GM12878 (cell line): ENCODE data around the gene CCDC182. TPM values are rescaled to one million over a fixed set of nuclear protein-coding genes. Genes with fewer than 3 reads are reported as not detected.

ENCODE experiments used
- ATAC-seq: fragments of 200-7000 bp; cut with Tn5 transposase; 3 replicates; pipeline ENCODE4 v1.9.1; 2020; ENCODE audit warnings: mild to moderate bottlenecking, moderate library complexity
- BruUV-seq: library from RNA; stranded (reverse); fragments of 400-500 nt; replicated peaks from 2 replicates; lab custom pipeline; 2021; lab: Mats Ljungman, UMichigan
- CTCF ChIA-PET: fragments of 300-600 bp; sonication (Branson Sonifier 250); formaldehyde crosslinking; extraction: SDS; loops from one replicate; lab custom pipeline; 2021; ENCODE audit warnings: inconsistent platforms; lab: Yijun Ruan, JAX
- POLR2A ChIA-PET: fragments of 350-600 bp; formaldehyde crosslinking; extraction: SDS; loops from one replicate; lab custom pipeline; 2021; ENCODE audit warnings: inconsistent platforms; lab: Charles Lee
- RAD21 ChIA-PET: fragments of 300-600 bp; sonication (Branson Sonifier 250); formaldehyde crosslinking; loops from one replicate; lab custom pipeline; 2023; ENCODE audit warnings: antibody characterized with exemption; ENCODE audit not compliant: unreplicated experiment; lab: Charles Lee
- SMC1A ChIA-PET: fragments of 300-600 bp; sonication (Branson Sonifier 250); formaldehyde crosslinking; loops from one replicate; lab custom pipeline; 2023; ENCODE audit not compliant: unreplicated experiment, uncharacterized antibody; lab: Charles Lee
- DNase-seq: peaks from one replicate; pipeline ENCODE4 v3.0.0-alpha.2; 2011; ENCODE audit warnings: low read depth, low spot score
- FAIRE-seq: peaks from 3 replicates; lab custom pipeline; 2011; peaks lifted over from hg19 to GRCh38; lab: Jason Lieb, UNC
- H2AFZ ChIP-seq: 2 replicates; pipeline ENCODE4 v1.6.0; 2011; ENCODE audit warnings: low read depth, low read length, control low read depth; ENCODE audit not compliant: control insufficient read depth
- H3K27ac ChIP-seq: 2 replicates; pipeline ENCODE4 v1.5.1; 2011; ENCODE audit warnings: control low read depth; ENCODE audit not compliant: control insufficient read depth, insufficient read depth
- H3K27me3 ChIP-seq, 2 experiments: replicated peaks in 1 of 2; 2 replicates each; pipeline versions ENCODE4 v1.6.0 to v1.6.1; 2011; ENCODE audit warnings: low read length in 1 of 2; ENCODE audit not compliant: control insufficient read depth in 2 of 2, insufficient read depth in 2 of 2
- H3K36me3 ChIP-seq, 2 experiments: 2 replicates each; pipeline ENCODE4 v1.5.1; 2011; ENCODE audit warnings: low read length in 1 of 2; ENCODE audit not compliant: control insufficient read depth in 2 of 2, insufficient read depth in 2 of 2
- H3K4me1 ChIP-seq: 2 replicates; pipeline ENCODE4 v1.6.1; 2011; ENCODE audit warnings: mild to moderate bottlenecking, low read length, moderate library complexity, mixed read lengths; ENCODE audit not compliant: control insufficient read depth, insufficient read depth
- H3K4me2 ChIP-seq: 2 replicates; pipeline ENCODE4 v1.6.0; 2011; ENCODE audit warnings: control low read depth; ENCODE audit not compliant: control insufficient read depth, insufficient read depth
- H3K4me3 ChIP-seq: fragments of 200-600 bp; sonication (generic); 2 replicates; pipeline ENCODE4 v1.5.1; 2016
- H3K79me2 ChIP-seq: 2 replicates; pipeline ENCODE4 v1.6.0; 2011; ENCODE audit warnings: low read length; ENCODE audit not compliant: control insufficient read depth, insufficient read depth
- H3K9ac ChIP-seq: 2 replicates; pipeline ENCODE4 v1.8.0; 2011; ENCODE audit warnings: low read length, control low read depth, mixed read lengths; ENCODE audit not compliant: control insufficient read depth, insufficient read depth
- H3K9me3 ChIP-seq: replicated peaks from 3 replicates; pipeline ENCODE4 v1.5.1; 2011; ENCODE audit warnings: mild to moderate bottlenecking, low read length; ENCODE audit not compliant: control insufficient read depth, insufficient read depth
- H4K20me1 ChIP-seq: 2 replicates; pipeline ENCODE4 v1.6.0; 2011; ENCODE audit not compliant: control insufficient read depth, insufficient read depth
- CEBPB ChIP-seq, 2 experiments: fragments of 150-350 bp in 1 of 2; IDR thresholded peaks; 2 replicates each; pipeline ENCODE4 v1.6.1; 2012 to 2014; ENCODE audit warnings: low read depth in 2 of 2, low read length in 2 of 2, borderline replicate concordance in 1 of 2, inconsistent platforms in 1 of 2
- CUX1 ChIP-seq: IDR thresholded peaks from 2 replicates; pipeline ENCODE4 v1.6.1; 2012; ENCODE audit warnings: improper control_type of control experiment, low read depth, low read length; ENCODE audit not compliant: insufficient replicate concordance
- E2F8 ChIP-seq: fragments of 450-650 bp; IDR thresholded peaks from 2 replicates; pipeline ENCODE4 v1.6.1; 2018; ENCODE audit warnings: mild to moderate bottlenecking, low read depth, moderate library complexity; ENCODE audit not compliant: partially characterized antibody
- EED ChIP-seq: sonication (generic); IDR thresholded peaks from 2 replicates; pipeline ENCODE4 v1.6.1; 2016; ENCODE audit warnings: antibody characterized with exemption, low read depth
- GATAD2B ChIP-seq: fragments of 450-650 bp; conservative IDR thresholded peaks from 2 replicates; pipeline ENCODE4 v1.6.1; 2017; ENCODE audit warnings: low read depth, mild to moderate bottlenecking, moderate library complexity
- HDAC6 ChIP-seq: fragments of 200-600 bp; sonication (generic); IDR thresholded peaks from one replicate; pipeline ENCODE4 v1.8.0; 2017; ENCODE audit warnings: antibody characterized with exemption; ENCODE audit not compliant: unreplicated experiment
- NR2C1 ChIP-seq: fragments of 450-650 bp; IDR thresholded peaks from 2 replicates; pipeline ENCODE4 v1.6.1; 2017; ENCODE audit warnings: antibody characterized with exemption, mild to moderate bottlenecking, moderate library complexity
- PML ChIP-seq: IDR thresholded peaks from 2 replicates; pipeline ENCODE4 v1.6.1; 2012; ENCODE audit warnings: low read length, inconsistent platforms
- TAF1 ChIP-seq: IDR thresholded peaks from 2 replicates; pipeline ENCODE4 v1.6.1; 2011; ENCODE audit warnings: mild to moderate bottlenecking, low read depth, low read length, borderline replicate concordance
- ZBED1 ChIP-seq: IDR thresholded peaks from 2 replicates; pipeline ENCODE4 v1.6.1; 2016; ENCODE audit warnings: borderline replicate concordance
- ZBTB33 ChIP-seq: fragments of 450-650 bp; IDR thresholded peaks from 2 replicates; pipeline ENCODE4 v1.6.1; 2017; ENCODE audit warnings: mild to moderate bottlenecking
- WGBS: methylation state at CpG from one replicate; pipeline ENCODE4 v1.1.6; 2016; ENCODE audit warnings: low lambda C conversion rate; ENCODE audit not compliant: insufficient replicate concordance, insufficient coverage; ENCODE audit errors: missing lambda C conversion rate; 5-methylcytosine and 5-hydroxymethylcytosine counted together
- in situ Hi-C: fragments of 300-500 bp; cut with MboI; formaldehyde crosslinking; loops from 9 replicates; pipeline ENCODE4 v1.14.3; 2018; ENCODE audit warnings: mixed read lengths
- intact Hi-C: fragments of 100-400 bp; cut with micrococcal nuclease; formaldehyde crosslinking; loops from one replicate; pipeline ENCODE4 v1.14.2; 2022; ENCODE audit not compliant: unreplicated experiment
- polyA plus RNA-seq, 11 experiments: library from polyadenylated mRNA; depleted of rRNA in 4 of 11; unstranded in 6 of 11; stranded (reverse) in 5 of 11; fragments of >200 nt; fragmentation: Nextera tagmentation in 4 of 11; fragmentation: Illumina TruSeq in 1 of 11; extraction: Ambion mirVana in 4 of 11; extraction: Trizol in 1 of 11; gene quantifications; 1 replicate in 1 of 11; 2 replicates in 10 of 11; pipeline versions ENCODE4 v1.2.1 to v1.2.3, GENCODE V29; 2011 to 2016; ENCODE audit warnings: inconsistent platforms in 2 of 11, missing spikeins in 2 of 11, low read depth in 1 of 11
- total RNA-seq, 4 experiments: library from RNA; depleted of rRNA in 3 of 4; stranded (reverse); fragments of >200 nt in 3 of 4; fragmentation: Illumina TruSeq in 1 of 4; extraction: Trizol in 1 of 4; gene quantifications; 2 replicates each; pipeline versions ENCODE4 v1.2.1 to v1.2.3, GENCODE V29; 2013 to 2021

The CCDC182 gene
- total and polyA plus RNA-seq, 10 of the 15 experiments (the other 5 are each of a cell fraction or from before 2014, with no cell fraction given): not detected

- ATAC-seq (no peak), FAIRE-seq (no peak), DNase-seq (no peak)
- Histone ChIP-seq H3K36me3 (no peaks in the 10 kb centered on the region), H4K20me1 (no peaks in the 10 kb centered on the region), H3K79me2 (no peaks in the 10 kb centered on the region), H3K4me1 (peaks cover 11% of the 10 kb centered on the region), H3K4me3 (no peak overlapping the region), H3K4me2 (no peak overlapping the region), H3K9me3 (no peaks in the 10 kb centered on the region; the same call in 2 of the 3 replicates), H3K9ac (no peak overlapping the region), H2AFZ (no peak overlapping the region), H3K27ac (no peak overlapping the region), H3K27me3 (no peaks in the 10 kb centered on the region)
- RAD21 ChIA-PET: no interaction called here
- POLR2A ChIA-PET: no interaction called here
- CTCF ChIA-PET: interaction anchor here (1.4 kb wide), 1 partner anchor 458 kb away, joined by 3 read pairs; no protein-coding TSS in a partner anchor
- intact Hi-C loops (no loop called here), in situ Hi-C loops (no loop called here)
- no TSS peak for BruUV-seq
- TF ChIP-seq GATAD2B (no peak), NR2C1 (no peak), ZBTB33 (no peak), EED (no peak), E2F8 (no peak), CEBPB (IDR thresholded peaks at IDR 0.05; ENCODE audit: borderline replicate concordance in 1 of 2, low read depth in 2 of 2, low read length in 2 of 2) (no peak), TAF1 (no peak), PML (no peak), HDAC6 (no peak), CUX1 (no peak), ZBED1 (no peak)
- SMC1A ChIA-PET: no interaction called here
- WGBS: 81% methylated on average over 5 of the region's 5 CpGs
Observed at GRCh38 chr17:57701124-57701523, 44.0 kb downstream of the CCDC182 start.
